HG03432 (cell line): ENCODE data around the gene MESD.

Experiments
- ATAC-seq: cut with Tn5 transposase; IDR thresholded peaks from one replicate; pipeline ENCODE4 v1.9.1; 2021; ENCODE audit warnings: mild to moderate bottlenecking, moderate library complexity; ENCODE audit not compliant: unreplicated experiment

The MESD gene

GRCh38 chr15:80940851-80941250, 48.8 kb downstream of the MESD start:
- no peak for ATAC-seq

GRCh38 chr15:80940331-80940730, 49.3 kb downstream of the MESD start:
- no peak for ATAC-seq

GRCh38 chr15:80939216-80939615, 50.4 kb downstream of the MESD start:
- ATAC-seq = no peak

- no peak for ATAC-seq
Measured at GRCh38 chr15:80937718-80938117, 51.9 kb downstream of the MESD start.

- no peak for ATAC-seq
Measured at GRCh38 chr15:80936288-80937078, 53.1 kb downstream of the MESD start.

- no peak for ATAC-seq
Measured at GRCh38 chr15:80934761-80935221, 54.8 kb downstream of the MESD start.

- no peak for ATAC-seq
Measured at GRCh38 chr15:80932989-80933388, 56.6 kb downstream of the MESD start.

GRCh38 chr15:80932513-80932815, 57.2 kb downstream of the MESD start:
- ATAC-seq = no peak

- no peak for ATAC-seq
Measured at GRCh38 chr15:80931721-80932512, 57.7 kb downstream of the MESD start.

GRCh38 chr15:80931191-80931590, 58.4 kb downstream of the MESD start:
- ATAC-seq = no peak

GRCh38 chr15:80929689-80930088, 59.9 kb downstream of the MESD start:
- no peak for ATAC-seq

GRCh38 chr15:80929225-80929624, 60.4 kb downstream of the MESD start:
- ATAC-seq = no peak

- ATAC-seq = no peak
Measured at GRCh38 chr15:80926126-80926525, 63.5 kb downstream of the MESD start.

- no peak for ATAC-seq
Measured at GRCh38 chr15:80925597-80926059, 64.0 kb downstream of the MESD start.

GRCh38 chr15:80924278-80924677, 65.3 kb downstream of the MESD start:
- ATAC-seq = no peak

GRCh38 chr15:80923668-80924067, 66.0 kb downstream of the MESD start:
- no peak for ATAC-seq

- ATAC-seq = no peak
Measured at GRCh38 chr15:80921736-80922410, 67.7 kb downstream of the MESD start.

GRCh38 chr15:80920271-80920699, 69.3 kb downstream of the MESD start:
- no peak for ATAC-seq

- no peak for ATAC-seq
Measured at GRCh38 chr15:80918196-80918783, 71.3 kb downstream of the MESD start.

- no peak for ATAC-seq
Measured at GRCh38 chr15:80916056-80916455, 73.6 kb downstream of the MESD start.

GRCh38 chr15:80915472-80915871, 74.1 kb downstream of the MESD start:
- no peak for ATAC-seq
